OCI-M1 (cell line): ENCODE measurements around the gene CERK.

ENCODE experiments used
- DNase-seq: peaks from one replicate; lab custom pipeline; 2025; lab: John Stamatoyannopoulos, UW

Gene CERK

DNA sequence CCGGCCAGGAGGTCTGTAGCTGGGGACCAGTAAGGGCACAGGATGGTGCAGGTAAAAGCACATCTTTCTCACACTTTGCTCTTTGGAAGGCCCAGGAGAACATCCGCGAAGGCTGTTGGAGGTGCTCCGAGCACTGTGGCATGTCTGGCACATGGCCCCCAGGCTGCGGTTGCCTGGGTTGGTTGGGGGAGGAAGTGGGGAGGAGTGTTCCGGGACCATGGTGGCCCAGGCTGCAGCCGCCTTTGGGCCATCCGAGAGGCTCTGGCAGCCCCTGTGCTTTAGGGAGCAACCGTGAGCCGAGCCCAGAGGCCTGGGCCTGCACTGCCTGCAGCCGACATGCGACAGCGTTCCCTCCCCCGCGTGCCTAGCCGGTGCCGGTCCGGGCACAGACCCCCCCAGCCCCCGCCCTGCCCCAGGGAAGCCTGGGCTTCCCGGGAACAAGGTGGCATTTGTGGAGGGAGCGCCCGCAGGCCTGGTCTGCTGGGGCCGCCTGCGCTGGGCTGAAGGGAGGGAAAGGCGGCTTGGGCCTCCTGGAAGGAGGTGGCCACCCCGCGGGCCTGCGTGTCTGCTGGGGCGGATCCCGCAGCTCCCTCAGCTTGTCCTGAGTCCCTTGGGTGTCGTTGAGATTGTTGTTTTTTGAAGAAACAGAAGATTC is 59.9 kb downstream of the CERK start:
- no peak for DNase-seq

DNA sequence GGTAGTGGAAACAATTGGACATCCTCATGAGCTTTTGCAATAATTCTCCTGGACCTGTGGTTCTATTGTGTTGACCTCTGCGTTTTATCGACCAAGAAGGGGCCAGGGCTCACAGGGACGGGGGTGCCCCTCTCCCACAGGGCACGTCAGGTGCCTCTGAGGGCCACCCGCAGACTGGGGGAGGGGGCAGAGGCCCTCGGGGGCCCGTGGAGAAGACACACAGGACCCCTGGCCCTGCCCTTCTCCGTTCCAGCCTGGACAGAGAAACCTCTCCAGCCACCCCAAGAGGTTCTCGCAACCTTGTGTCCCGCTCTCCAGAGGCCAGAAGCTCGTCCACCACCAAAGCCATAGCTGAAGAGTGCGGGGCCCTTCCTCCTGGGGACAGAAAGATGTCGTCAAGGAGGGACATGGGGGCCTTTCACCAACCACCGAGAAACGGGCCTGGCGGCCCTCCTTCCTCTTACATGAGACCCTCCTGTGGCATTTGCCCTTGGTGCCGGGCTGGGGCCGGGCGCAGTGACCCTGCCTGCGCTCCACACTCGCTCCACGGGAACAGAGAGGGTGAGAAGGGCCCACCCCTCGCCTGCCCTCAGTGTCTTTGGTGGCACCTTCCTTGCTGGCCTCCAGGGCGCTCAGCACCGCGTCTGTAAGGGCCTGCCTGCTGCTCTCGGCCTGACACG is 60.6 kb downstream of the CERK start:
- no peak for DNase-seq

DNA sequence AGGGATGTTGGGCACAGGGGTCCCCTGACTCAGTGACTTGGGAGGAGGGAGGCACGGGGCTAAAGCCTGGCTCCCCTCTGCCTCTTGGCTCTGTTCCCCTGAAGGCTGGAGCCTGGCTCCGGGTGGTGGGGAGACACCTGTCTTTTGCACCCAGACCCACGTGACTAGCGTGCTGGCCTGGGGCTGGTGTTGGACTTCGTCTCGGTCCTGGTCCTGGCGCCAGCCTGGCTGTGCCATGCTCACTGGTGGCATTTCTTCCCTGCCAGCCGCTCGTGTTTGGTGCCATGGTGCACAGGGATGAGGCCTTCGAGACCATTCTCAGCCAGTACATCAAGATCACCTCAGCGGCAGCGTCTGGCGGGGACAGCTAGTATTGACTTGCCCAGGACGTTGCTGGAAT is 61.2 kb downstream of the CERK start:
- DNase-seq, result no peak

DNA sequence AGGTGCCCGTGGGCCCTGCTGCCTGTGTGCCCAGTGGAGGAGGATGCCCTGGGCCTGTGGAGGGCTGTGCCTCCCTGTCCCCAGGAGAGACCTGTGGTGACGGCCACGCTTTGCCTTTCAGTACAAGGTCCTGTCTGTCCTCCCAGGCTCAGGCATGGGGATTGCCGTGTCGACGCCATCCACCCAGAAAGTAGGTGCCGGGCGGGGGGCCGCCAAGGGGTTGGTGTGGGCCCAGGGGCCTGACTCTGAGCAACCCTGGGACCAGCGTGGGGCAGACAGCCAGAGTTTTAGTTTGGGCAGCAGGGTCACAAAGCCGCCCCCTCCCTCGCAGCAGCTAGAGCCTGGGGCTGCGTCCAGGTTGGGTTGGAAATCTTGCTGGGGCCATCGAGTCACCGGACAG is 61.6 kb downstream of the CERK start:
- DNase-seq, result no peak

DNA sequence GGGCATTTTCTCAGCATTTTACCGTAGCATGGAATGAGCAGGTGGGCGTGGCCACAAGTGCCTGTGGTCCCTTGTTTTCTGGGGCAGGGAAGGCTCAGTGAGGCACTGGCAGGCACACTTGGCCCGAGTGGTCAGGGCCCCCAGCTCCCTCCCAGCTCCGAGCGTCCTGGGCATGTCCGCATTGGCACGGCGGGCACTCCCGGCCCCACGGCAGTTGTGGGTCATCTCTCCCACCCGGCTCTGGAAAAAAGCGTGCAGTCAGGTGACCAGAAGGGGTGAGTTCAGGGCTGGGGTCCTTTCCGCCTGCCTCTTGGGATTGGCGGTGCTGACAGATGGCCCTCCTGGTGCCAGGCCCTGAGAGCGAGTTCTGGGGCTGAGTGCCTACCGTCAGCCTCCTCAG is 62.1 kb downstream of the CERK start:
- DNase-seq, result no peak

DNA sequence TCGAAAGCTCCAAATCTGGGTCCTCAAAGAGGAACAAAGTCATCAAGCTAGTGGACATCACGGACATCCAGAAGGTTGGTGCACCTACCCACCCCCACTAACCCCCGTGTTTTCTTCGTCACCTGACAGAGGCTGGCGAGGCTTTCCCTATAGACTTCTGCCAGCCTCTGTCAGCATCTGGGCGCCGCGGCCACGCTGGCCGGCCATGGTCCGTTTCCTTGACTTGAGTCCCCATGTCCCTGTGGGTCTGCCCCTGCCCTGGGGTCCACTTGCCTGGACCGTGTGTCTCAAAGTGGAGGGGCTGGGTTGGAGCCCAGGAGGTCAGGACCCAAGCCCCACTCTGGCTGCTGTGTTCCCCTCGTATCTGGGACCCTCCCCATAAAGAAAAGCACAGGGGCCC is 62.6 kb downstream of the CERK start:
- no peak for DNase-seq

DNA sequence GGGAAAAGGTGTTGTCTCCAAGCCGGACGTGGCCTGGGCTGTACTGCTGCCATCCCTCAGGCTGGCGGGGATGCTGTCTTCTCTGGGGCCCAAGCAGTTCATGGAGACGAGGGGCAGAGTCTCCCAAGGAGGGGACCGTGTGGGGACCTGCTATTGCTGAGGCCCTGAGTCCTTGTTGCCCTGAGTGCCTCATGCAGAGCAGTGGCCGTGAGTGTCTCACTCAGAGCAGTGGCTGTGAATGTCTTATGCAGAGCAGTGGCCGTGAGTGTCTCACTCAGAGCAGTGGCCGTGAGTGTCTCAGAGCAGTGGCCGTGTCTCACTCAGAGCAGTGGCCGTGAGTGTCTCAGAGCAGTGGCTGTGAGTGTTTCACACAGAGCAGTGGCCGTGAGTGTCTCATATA is 63.1 kb downstream of the CERK start:
- no peak for DNase-seq

DNA sequence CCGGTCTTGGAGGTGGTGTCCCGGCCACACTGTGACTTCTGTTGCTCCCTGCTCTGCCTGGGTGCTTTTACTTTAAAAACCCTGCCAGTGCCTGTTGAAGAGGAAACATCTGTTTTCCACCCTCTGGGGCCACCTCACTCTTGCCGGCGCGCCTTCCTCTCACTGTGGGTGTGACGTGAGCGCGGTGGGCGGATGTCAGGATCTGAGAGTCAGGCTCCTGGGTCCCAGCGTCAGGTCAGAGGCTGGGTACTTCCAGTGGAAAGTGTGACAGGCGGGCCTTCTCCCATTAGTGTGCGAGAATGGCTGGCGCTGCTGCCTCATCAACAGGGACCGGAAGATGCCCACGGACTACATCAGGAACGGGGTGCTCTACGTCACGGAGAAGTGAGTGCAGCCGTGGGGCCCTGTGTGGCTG is 63.7 kb downstream of the CERK start:
- DNase-seq, result no peak

DNA sequence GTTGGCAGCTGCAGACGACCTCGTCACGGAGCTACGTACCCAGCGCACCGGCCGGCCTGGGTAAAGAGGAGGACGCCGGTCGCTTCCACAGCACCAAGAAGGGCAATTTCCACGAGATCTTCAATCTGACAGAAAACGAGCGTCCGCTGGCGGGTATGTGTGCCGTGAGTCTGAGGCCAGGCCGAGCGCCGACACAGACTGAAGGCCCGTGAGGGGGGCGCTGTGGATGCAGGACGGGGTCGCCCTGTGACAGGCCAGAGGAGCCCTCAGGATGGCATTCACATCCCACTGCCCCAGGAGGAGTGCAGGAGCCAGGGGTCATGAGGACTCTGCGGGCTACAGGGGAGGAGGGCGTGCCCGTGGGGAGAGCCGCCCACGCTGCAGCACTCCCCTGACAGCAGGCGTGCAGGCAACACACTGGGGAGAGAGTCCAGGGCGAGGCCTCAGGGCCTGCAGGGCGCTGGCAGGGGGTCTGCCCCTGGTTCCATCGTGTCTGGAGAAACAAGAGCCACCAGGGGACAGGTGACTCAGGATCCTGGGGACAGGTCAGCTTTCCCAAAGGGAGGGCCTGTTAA is 64.3 kb downstream of the CERK start:
- DNase-seq, result no peak

DNA sequence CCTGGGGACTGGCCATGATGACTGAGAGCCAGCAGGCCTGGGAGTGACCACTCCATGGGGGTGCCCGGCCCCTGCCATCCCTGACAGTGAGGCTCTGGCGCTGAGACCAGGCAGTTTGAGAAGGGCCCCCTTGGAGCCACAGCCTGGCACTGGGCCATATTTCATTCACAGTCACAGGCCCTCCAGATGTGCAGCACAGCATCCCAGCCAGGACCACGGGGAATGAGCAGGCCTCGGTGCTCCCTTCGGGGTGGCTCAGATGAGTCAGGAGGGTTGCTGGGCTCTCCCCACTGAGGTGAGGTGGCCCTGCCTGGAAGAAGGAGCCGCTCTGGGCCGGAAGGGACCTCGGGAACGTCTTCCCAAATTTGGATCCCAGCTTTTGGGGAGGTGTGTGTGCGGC is 64.8 kb downstream of the CERK start:
- no peak for DNase-seq

DNA sequence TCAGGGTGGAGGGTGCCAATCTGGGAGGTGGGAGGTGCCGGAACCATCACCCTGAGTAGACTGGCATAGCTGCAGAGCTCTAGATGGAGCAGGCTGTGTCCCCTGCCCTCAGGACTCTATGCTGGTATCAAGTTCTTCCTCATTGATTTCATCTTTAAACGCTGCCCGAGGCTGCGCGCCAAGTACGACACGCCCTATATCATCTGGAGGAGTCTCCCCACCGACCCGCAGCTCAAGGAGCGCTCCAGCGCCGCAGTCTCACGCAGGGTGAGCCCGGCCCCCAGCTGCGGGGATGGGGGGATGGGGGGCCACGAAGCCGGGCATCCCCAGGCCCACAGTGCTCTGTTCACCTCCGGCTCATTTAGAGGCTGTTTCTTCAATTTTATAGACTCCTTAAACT is 65.3 kb downstream of the CERK start:
- peak; percentile 70 for DNase-seq

DNA sequence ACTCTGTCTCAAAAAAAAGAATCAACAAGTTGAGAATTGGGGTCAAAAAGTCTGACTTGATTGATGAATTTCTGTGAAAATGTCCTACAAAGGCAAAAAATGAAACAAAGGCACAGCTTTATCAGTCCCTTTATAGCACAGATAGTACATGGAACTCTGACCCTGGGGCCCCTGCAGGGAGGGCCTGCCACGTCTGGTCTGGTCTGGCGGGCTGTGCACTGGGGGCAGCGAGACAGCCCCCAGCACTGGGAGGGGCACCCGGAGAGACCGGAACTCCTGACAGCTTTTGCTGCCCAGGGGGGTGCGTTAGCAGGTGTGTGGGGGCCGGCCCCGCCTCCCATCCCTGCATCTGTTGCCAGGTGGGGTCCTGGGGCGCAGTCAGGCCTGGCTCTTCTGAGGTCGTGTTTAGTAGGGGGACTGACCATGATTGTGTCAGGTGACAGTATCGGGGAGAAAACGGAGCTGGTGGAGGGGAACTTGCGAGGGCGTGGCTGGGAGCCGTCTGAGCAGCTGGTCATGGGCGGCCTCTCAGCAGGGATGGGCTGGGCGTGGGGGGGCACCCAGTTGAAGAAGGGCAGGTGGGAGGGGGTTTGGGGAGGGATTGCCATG is 66.1 kb downstream of the CERK start:
- no peak for DNase-seq

DNA sequence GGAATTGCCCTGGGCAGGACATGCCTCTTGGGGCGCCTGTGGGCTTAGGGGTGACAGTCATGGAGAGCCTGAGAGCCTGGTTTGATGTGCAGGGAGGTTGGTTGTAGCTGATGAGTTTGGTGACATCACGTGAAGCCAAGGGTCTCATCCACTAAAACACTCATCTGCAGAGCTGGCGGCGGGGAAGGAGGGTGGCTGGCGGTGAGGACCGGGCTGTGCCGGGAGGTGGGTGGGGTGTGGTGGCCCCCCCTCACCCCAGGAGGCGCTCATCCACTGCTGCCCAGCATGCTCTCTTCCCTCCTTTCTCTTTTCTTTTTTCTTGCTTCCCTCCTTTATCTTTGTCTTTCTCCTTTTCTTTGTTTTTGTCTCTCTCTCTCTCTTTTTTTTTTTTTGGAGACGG is 68.9 kb downstream of the CERK start:
- DNase-seq, result no peak

DNA sequence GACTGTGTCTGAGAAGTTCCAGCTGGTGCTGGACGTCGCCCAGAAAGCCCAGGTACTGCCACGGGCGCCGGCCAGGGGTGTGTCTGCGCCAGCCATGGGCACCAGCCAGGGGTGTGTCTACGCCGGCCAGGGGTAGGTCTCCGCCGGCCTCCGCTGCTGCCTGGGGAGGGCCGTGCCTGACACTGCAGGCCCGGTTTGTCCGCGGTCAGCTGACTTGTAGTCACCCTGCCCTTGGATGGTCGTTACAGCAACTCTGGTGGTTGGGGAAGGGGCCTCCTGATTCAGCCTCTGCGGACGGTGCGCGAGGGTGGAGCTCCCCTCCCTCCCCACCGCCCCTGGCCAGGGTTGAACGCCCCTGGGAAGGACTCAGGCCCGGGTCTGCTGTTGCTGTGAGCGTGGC is 69.9 kb downstream of the CERK start:
- no peak for DNase-seq

DNA sequence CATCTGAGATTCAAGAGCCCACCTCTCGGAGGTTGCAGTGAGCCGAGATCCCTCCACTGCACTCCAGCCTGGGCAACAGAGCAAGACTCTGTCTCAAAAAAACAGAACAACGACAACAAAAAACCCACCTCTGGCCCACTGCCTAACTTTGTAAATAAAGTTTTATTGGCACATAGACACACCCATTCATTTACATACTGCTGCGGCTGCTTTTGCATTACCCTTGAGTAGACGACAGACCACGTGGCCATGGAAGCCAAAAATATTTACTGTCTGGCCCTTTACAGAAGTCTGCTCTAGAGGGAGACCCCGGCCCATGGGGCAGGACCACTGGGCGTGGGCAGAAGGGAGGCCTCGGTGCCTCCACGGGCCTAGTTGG is 70.8 kb downstream of the CERK start:
- DNase-seq, result no peak

DNA sequence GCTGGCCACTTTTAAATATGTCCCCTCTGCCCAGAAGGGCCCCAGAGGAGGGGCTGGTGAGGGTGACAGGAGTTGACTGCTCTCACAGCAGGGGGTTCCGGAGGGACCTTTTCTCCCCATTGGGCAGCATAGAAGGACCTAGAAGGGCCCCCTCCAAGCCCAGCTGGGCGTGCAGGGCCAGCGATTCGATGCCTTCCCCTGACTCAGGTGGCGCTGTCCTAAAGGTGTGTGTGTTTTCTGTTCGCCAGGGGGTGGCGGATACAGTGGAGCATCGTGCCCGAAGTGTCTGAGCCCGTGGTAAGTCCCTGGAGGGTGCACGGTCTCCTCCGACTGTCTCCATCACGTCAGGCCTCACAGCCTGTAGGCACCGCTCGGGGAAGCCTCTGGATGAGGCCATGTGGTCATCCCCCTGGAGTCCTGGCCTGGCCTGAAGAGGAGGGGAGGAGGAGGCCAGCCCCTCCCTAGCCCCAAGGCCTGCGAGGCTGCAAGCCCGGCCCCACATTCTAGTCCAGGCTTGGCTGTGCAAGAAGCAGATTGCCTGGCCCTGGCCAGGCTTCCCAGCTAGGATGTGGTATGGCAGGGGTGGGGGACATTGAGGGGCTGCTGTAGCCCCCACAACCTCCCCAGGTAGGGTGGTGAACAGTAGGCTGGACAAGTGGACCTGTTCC is 71.3 kb downstream of the CERK start:
- DNase-seq, result no peak

DNA sequence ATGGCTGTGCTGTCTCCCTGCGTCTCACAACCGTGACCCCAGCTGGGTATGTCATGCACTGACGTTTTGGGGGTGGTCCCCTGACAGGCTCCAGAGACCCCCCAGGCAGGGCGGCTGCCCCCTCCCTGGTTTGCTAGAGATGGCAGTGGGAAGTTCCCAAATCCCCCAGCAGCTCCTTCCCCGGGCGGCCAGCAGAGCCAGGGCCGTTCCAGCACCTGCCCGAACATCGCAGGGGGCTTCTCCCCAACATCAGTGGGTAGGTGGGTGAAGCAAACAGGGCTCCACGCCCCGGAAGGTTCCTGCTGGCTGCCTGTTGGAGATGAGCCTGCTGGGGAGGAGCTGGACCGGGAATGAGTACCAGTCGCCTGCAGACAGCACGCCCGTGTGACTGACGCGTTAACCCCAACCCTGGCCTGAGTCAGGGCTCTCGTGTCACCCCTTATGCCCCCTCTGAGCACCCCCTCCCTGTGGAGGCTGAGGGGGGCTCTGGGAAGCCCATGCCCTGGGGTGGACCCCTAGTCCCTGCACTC is 72.2 kb downstream of the CERK start:
- no peak for DNase-seq

DNA sequence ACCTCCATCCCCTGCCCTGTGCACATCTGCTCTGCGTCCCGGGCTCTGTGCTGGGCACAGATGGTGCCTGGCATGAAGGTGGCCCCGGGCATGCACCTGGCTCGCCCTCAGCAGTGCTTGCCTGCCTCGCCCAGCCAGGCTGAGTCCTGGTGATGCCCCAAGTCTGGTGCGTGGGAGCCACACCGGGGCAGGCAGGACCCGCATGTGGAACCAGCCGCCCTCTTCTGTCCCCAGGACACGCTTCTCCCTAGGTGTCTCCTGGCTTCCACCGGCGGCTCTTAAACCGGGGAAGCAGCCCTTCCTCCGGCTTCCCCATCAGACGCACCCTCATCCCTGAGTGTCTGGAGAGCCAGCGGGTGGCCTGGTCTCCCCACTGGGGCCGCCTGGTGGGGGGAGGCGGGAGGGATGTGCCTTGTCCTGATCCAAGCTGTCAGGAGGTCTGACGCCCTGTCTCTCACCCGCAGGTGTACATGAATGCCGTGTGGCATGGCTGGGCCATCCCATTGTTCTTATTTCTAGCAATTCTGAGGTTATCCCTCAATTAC is 72.8 kb downstream of the CERK start:
- DNase-seq, result no peak

DNA sequence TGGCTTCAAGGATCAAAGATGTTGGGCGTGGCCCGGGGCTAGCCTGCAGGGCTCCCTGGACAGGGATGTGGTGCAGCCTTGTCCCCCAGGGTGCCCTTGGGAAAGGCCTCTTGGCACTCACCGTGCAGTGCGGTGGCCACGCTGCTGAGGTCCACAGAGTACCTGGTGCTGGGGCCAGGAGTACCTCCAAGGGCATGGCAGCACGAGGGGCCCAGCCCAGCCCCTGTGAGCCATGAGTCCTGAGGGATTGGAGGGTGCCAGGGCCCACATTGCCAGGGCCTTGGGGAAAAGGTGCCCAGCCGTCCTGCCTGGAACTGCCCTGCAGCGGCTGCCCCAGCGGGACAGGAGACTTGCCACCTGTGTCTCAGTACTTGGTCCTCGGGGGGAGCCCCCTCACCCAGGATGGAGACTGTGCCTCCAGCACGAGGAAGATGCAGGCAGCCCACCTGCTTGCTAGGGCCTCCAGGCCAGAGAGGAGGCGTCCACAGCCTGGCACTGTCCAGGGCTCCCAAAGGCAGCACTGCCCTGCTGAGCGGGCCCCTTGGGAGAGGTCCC is 73.7 kb downstream of the CERK start:
- DNase-seq, result no peak

DNA sequence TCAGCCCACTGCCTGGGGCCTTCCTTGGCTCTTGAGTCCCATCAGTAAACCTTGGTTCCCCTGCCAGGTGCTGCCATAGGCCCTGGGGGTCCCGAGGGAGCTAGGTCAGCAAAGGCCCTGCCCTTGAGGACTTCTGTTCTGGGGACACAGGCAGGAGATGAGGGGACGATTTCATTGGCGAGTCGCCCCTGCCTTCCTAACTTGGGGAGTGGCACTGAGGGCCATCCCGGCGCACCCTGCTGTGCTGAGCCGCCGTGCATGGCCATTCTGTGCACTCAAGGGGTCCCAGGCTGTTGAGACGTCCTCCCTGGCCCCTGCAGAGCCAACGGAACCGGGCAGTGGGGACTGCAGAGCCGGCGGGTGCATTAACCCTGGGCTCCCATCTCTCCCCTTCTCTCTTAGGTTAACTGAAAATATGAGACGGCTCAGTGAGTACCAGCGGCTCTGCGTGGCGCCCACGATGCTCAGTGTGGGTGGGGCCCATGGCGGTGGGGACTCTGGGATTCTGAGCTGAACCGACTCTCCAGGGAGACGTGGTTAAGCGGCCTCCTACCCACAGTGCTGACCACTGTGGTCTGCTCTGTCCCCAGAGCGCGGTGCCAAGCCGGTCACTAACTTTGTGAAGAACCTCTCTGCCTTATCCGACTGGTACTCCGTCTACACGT is 74.5 kb downstream of the CERK start:
- DNase-seq, result no peak

DNA sequence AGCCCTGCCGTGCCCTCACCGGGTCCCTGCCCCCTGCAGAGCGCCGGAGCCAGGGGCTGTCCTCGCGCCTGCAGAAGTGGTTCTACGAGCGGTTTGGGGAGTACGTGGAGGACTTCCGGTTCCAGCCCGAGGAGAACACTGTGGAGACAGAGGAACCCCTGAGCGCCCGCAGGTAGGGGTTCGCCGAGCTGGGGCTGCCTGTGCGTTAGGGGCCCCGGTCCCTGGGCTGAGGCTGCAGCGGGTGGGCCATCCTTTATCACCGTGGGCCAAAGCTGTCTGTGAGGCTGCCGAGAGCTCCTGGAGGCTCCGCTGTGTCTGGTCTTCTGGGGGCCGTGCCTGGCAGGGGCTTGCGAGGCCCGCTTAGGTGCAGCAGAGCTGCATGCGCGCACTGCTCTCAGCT is 75.1 kb downstream of the CERK start:
- no peak for DNase-seq
